NCI-H82 treated with DMSO at 0.1 percent for 48 hours (cell line): ENCODE results near the gene REST.
A peak's percentile ranks its signal among the peaks of the same experiment; 100 is the strongest.

Experiments used
- DNase-seq: peaks from one replicate; lab custom pipeline; 2025; ENCODE audit not compliant: unreplicated experiment; lab: John Stamatoyannopoulos, UW

The REST gene

GRCh38 chr4:56976283-56976836, 68.7 kb downstream of the REST start:
- no peak for DNase-seq

- no peak for DNase-seq
These were observed 69.2 kb downstream of the REST start for GRCh38 chr4:56976837-56977320.

- DNase-seq: peak; percentile 89
These were observed 69.8 kb downstream of the REST start, which contains the start of gene NOA1 for GRCh38 chr4:56977321-56978012. Gene NOA1, minus strand, starts transcription at chr4:56977606. Its CDS starts 21 bp downstream, at chr4:56977585.

GRCh38 chr4:56978750-56979303, 71.1 kb downstream of the REST start, which contains the start of gene POLR2B:
Gene POLR2B, plus strand, starts transcription at chr4:56978896. Its CDS starts 90 bp downstream, at chr4:56978986.
- DNase-seq: peak; percentile 81

GRCh38 chr4:56979421-56980072, 71.8 kb downstream of the REST start:
- DNase-seq: no peak

GRCh38 chr4:56981795-56982201, 74.1 kb downstream of the REST start:
- DNase-seq: no peak

GRCh38 chr4:56986192-56986591, 78.5 kb downstream of the REST start:
- DNase-seq: no peak

- no peak for DNase-seq
These were observed 79.3 kb downstream of the REST start for GRCh38 chr4:56986952-56987351.

GRCh38 chr4:56990109-56990905, 82.6 kb downstream of the REST start:
- no peak for DNase-seq

- no peak for DNase-seq
These were observed 87.8 kb downstream of the REST start for GRCh38 chr4:56995525-56995924.

- DNase-seq: no peak
These were observed 92.1 kb downstream of the REST start for GRCh38 chr4:56999751-57000150.

- no peak for DNase-seq
These were observed 105.9 kb downstream of the REST start for GRCh38 chr4:57013543-57014120.
